Heart left ventricle (tissue), 16 donors: Measurements from ENCODE around the gene BRD9. TPM values are rescaled to one million over a fixed set of nuclear protein-coding genes. Genes with fewer than 3 reads are reported as not detected.

Experiments
- ATAC-seq, 4 donors: fragments of 200-7000 bp; cut with Tn5 transposase; one replicate each; pipeline ENCODE4 v1.9.1; 2020 to 2022; ENCODE audit warnings: moderate library complexity in 4 of 4, mild to moderate bottlenecking in 3 of 4, moderate number of reproducible peaks in 1 of 4
- DNase-seq, 5 donors: peaks; one replicate each; pipeline ENCODE4 v3.0.0-alpha.2; 2020
- H3K27ac ChIP-seq, 12 donors: fragments of 200-600 bp; sonication (generic) in 4 of 12; one replicate each; pipeline versions ENCODE4 v1.5.0 to v1.8.0; 2016 to 2022; ENCODE audit warnings: mild to moderate bottlenecking in 2 of 12
- H3K27me3 ChIP-seq, 9 donors: fragments of 200-600 bp; sonication (generic) in 2 of 9; one replicate each; pipeline versions ENCODE4 v1.5.1 to v1.8.0; 2016 to 2022; ENCODE audit warnings: mild to moderate bottlenecking in 3 of 9
- H3K36me3 ChIP-seq, 9 donors: fragments of 200-600 bp; sonication (generic) in 2 of 9; one replicate each; pipeline versions ENCODE4 v1.5.0 to v1.8.0; 2018 to 2022; ENCODE audit warnings: mild to moderate bottlenecking in 2 of 9
- H3K4me1 ChIP-seq, 12 donors: fragments of 200-600 bp; sonication (generic) in 4 of 12; one replicate each; pipeline versions ENCODE4 v1.5.0 to v1.8.0; 2016 to 2022; ENCODE audit warnings: mild to moderate bottlenecking in 3 of 12
- H3K4me3 ChIP-seq, 12 donors: fragments of 200-600 bp; sonication (generic) in 4 of 12; one replicate each; pipeline versions ENCODE4 v1.5.0 to v1.8.0; 2017 to 2022; ENCODE audit warnings: mild to moderate bottlenecking in 9 of 12, moderate library complexity in 4 of 12
- H3K9me3 ChIP-seq, 12 donors: fragments of 200-600 bp; sonication (generic) in 4 of 12; one replicate each; pipeline versions ENCODE4 v1.5.0 to v1.8.0; 2016 to 2022; ENCODE audit warnings: mild to moderate bottlenecking in 1 of 12
- CTCF ChIP-seq, 12 donors: fragments of 200-600 bp; sonication (generic) in 4 of 12; IDR thresholded peaks; one replicate each; pipeline versions ENCODE4 v1.5.0 to v1.8.0; 2018 to 2022; ENCODE audit warnings: antibody characterized with exemption in 12 of 12, mild to moderate bottlenecking in 5 of 12
- POLR2A ChIP-seq, 2 donors: fragments of 450-650 bp; IDR thresholded peaks; one replicate each; pipeline ENCODE4 v1.6.1; 2017; ENCODE audit warnings: antibody characterized with exemption in 2 of 2, mild to moderate bottlenecking in 2 of 2, moderate library complexity in 2 of 2
- WGBS, 4 donors: extraction: QIAGEN DNeasy Blood & Tissue Kit in 2 of 4; methylation state at CpG; one replicate each; pipeline versions ENCODE4 v1.1.5 to v1.1.7; 2013 to 2018; 5-methylcytosine and 5-hydroxymethylcytosine counted together
- intact Hi-C, 10 donors: fragments of 100-400 bp; cut with DNase I; formaldehyde crosslinking; loops; one replicate each; pipeline versions ENCODE4 v1.11.1 to v1.14.2; 2022
- polyA plus RNA-seq, 2 donors: library from polyadenylated mRNA; stranded (reverse); fragments of 200-250 nt; gene quantifications; one replicate each; pipeline ENCODE4 v1.2.3, GENCODE V29; 2013
- total RNA-seq, 9 donors: library from RNA; depleted of rRNA in 2 of 9; stranded (reverse); fragments of >200 nt in 2 of 9; fragmentation: NEBNext Ultra II Directional in 3 of 9; extraction: Animal tissue kit (Norgen Biotek cat#: 25700) in 3 of 9; gene quantifications; one replicate each; pipeline versions ENCODE4 v1.1.0 to v1.2.4, GENCODE V29; 2016 to 2023
- donor health status: ischemic (EF 13 %, LVEDD 7.1; RV severe dilation, severe dysfunction).
- donor health status: healthy with polysubstance abuse.
- donor health status: DM: no; HTN: yes; CAD: no.
- donor health status: DM: no; HTN: no; CAD: no.
- donor health status: ischemic (EF 25% LVEDD 6.9; RV normal size, moderate dysfunction).
- donor health status: ischemic (EF 25% LVEDD 5.7; RV mildly dilated, moderate dysfunction).
- donor health status: healthy.
- donor health status: DM: yes; HTN: yes; CAD: no.
- donor health status: ischemic (EF 35%, LVEDD 5.7; RV mildly dilated, moderate dysfunction).
- donor health status: nonischemic (EF 11% LVEDD 7.7; RV severe dilation, severe dysfunction).
- donor health status: DM: yes; HTN: yes; CAD: no.
- donor health status: PGD.
- donor health status: ischemic (EF 29% LVEDD 5.4; RV normal size, mild dysfunction).
- donor health status: nonischemic (EF 23%, LVEDD 6.1; RV moderate dilation, normal function).

The BRD9 gene
- total and polyA plus RNA-seq, 11 donors: 17.5 to 32.1 (median 22.5) TPM

GRCh38 chr5:852431-853401 is 39.9 kb downstream of the BRD9 start:
- 88 to 92% (median 92%) methylated on average over 55 of the region's 55 CpGs for WGBS, 4 donors
- TF ChIP-seq CTCF (IDR thresholded peaks at IDR 0.05): no peak
- no peak for TF ChIP-seq POLR2A (IDR thresholded peaks at IDR 0.05)
- intact Hi-C loops: no loop called here

GRCh38 chr5:852018-852417 is 40.6 kb downstream of the BRD9 start:
- ATAC-seq (no peak), DNase-seq (peak in 1 of 5 donors; percentile 0)
- 58 to 77% (median 64%) methylated on average over 5 of the region's 5 CpGs for WGBS, 4 donors
- Histone ChIP-seq H3K4me1 (peaks cover 0 to 11% (median 0%) of the 10 kb centered on the region in 12 donors), H3K27me3 (peaks cover 0 to 17% (median 0%) of the 10 kb centered on the region in 9 donors), H3K27ac (no peak overlapping the region), H3K4me3 (no peak overlapping the region), H3K9me3 (no peaks in the 10 kb centered on the region), H3K36me3 (no peaks in the 10 kb centered on the region)
- intact Hi-C loops: no loop called here
- TF ChIP-seq CTCF (IDR thresholded peaks at IDR 0.05) (no peak), POLR2A (IDR thresholded peaks at IDR 0.05) (no peak)

More at GRCh38 chr5:852431-853401, 39.9 kb downstream of the BRD9 start:
- H3K9me3 ChIP-seq: no peaks in the 10 kb centered on the region
- peaks cover 0 to 17% (median 0%) of the 10 kb centered on the region in 9 donors for H3K27me3 ChIP-seq
- H3K4me1 ChIP-seq: peaks cover 0 to 11% (median 0%) of the 10 kb centered on the region in 12 donors
- DNase-seq: peak in 3 of 5 donors; percentile 10 to 48 (median 10)
- no peaks in the 10 kb centered on the region for H3K36me3 ChIP-seq
- ATAC-seq: no peak
- H3K27ac ChIP-seq: no peak overlapping the region
- no peak overlapping the region for H3K4me3 ChIP-seq

- intact Hi-C loops: no loop called here
- H3K27me3 ChIP-seq: peaks cover 0 to 17% (median 0%) of the 10 kb centered on the region in 9 donors
- no peak overlapping the region for H3K27ac ChIP-seq
- no peaks in the 10 kb centered on the region for H3K9me3 ChIP-seq
- ATAC-seq: no peak
- H3K4me1 ChIP-seq: peaks cover 0 to 11% (median 0%) of the 10 kb centered on the region in 12 donors
- peak in 3 of 5 donors; percentile 10 to 29 (median 22) for DNase-seq
- TF ChIP-seq CTCF (IDR thresholded peaks at IDR 0.05): no peak
- TF ChIP-seq POLR2A (IDR thresholded peaks at IDR 0.05): no peak
- H3K4me3 ChIP-seq: no peak overlapping the region
- 83 to 89% (median 83%) methylated on average over 16 of the region's 16 CpGs for WGBS, 4 donors
- no peaks in the 10 kb centered on the region for H3K36me3 ChIP-seq
Observed at GRCh38 chr5:851553-851952, 41.0 kb downstream of the BRD9 start.

- no peak overlapping the region for H3K4me3 ChIP-seq
- TF ChIP-seq POLR2A (IDR thresholded peaks at IDR 0.05) (no peak), CTCF (IDR thresholded peaks at IDR 0.05) (no peak)
- no peaks in the 10 kb centered on the region for H3K36me3 ChIP-seq
- H3K9me3 ChIP-seq: no peaks in the 10 kb centered on the region
- 63 to 78% (median 70%) methylated on average over 16 to 19 of the region's 19 CpGs for WGBS, 4 donors
- H3K27me3 ChIP-seq: peaks cover 0 to 17% (median 0%) of the 10 kb centered on the region in 9 donors
- no peak for ATAC-seq
- DNase-seq: peak in 3 of 5 donors; percentile 13 to 65 (median 24)
- intact Hi-C loops: no loop called here
- H3K4me1 ChIP-seq: peaks cover 0 to 11% (median 0%) of the 10 kb centered on the region in 12 donors
- no peak overlapping the region for H3K27ac ChIP-seq
Observed at GRCh38 chr5:851076-851475, 41.5 kb downstream of the BRD9 start.
